Measurements from ENCODE around the gene SCO2. TPM values are rescaled to one million over a fixed set of nuclear protein-coding genes. Genes with fewer than 3 reads are reported as not detected.

The SCO2 gene
- total and polyA plus RNA-seq, 2 of the 13 experiments (the other 11 are each of a cell fraction or from before 2014, with no cell fraction given): 0.32 to 3.7 TPM

DNA sequence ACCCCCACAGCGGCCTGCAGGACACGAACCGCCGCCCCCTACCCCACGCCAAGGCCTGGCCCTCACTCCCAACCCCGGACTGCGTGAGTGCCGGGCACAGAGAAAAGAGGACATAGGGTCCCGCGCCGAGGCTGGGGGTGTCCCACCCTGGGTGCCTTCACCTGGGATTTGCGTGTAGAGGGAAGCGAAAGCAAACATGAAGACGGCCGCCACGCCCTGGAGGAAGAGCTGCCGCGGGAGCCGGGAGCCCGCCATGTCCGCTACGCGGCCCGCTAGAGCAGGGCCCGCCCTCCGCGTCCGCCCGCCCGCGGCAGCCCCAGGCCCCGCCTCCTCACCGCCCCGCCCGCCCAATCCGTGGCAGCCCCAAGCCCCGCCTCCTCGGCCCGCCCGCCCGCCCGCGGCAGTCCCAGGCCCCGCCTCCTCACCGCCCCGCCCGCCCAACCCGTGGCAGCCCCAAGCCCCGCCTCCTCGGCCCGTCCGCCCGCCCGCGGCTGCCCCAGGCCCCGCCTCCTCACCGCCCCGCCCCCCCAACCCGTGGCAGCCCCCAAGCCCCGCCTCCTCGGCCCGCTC, 17.9 kb downstream of the SCO2 start, which contains the start of gene LMF2 (continued):
- no peak for TF ChIP-seq MED8 (CRISPR knock-in tag; IDR thresholded peaks at IDR 0.05; ENCODE audit: insufficient replicate concordance)
- TF ChIP-seq ZBED4 (CRISPR knock-in tag; IDR thresholded peaks at IDR 0.05; ENCODE audit: borderline replicate concordance): peak; percentile 49; the same call in 1 of the 2 replicates
- TF ChIP-seq ZSCAN22 (CRISPR knock-in tag; IDR thresholded peaks at IDR 0.05): no peak
- TF ChIP-seq NAIF1 (CRISPR knock-in tag; IDR thresholded peaks at IDR 0.05; ENCODE audit: borderline replicate concordance): no peak
- no peak for TF ChIP-seq KAT2B (IDR thresholded peaks at IDR 0.05; ENCODE audit: borderline replicate concordance, low read depth, low read length)
- no peak for TF ChIP-seq ZBTB2 (CRISPR knock-in tag; IDR thresholded peaks at IDR 0.05; ENCODE audit: low read depth)
- TF ChIP-seq, protein P1, sequence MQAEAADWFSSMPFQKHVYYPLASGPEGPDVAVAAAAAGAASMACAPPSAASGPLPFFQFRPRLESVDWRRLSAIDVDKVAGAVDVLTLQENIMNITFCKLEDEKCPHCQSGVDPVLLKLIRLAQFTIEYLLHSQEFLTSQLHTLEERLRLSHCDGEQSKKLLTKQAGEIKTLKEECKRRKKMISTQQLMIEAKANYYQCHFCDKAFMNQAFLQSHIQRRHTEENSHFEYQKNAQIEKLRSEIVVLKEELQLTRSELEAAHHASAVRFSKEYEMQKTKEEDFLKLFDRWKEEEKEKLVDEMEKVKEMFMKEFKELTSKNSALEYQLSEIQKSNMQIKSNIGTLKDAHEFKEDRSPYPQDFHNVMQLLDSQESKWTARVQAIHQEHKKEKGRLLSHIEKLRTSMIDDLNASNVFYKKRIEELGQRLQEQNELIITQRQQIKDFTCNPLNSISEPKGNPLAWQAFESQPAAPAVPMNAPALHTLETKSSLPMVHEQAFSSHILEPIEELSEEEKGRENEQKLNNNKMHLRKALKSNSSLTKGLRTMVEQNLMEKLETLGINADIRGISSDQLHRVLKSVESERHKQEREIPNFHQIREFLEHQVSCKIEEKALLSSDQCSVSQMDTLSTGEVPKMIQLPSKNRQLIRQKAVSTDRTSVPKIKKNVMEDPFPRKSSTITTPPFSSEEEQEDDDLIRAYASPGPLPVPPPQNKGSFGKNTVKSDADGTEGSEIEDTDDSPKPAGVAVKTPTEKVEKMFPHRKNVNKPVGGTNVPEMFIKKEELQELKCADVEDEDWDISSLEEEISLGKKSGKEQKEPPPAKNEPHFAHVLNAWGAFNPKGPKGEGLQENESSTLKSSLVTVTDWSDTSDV (CRISPR knock-in tag; IDR thresholded peaks at IDR 0.05): no peak
- peak; percentile 52; the same call in 1 of the 2 replicates for TF ChIP-seq BORCS8-MEF2B (CRISPR knock-in tag; IDR thresholded peaks at IDR 0.05)
- TF ChIP-seq MBD4 (IDR thresholded peaks at IDR 0.05; ENCODE audit: borderline replicate concordance, low read length): no peak
- TF ChIP-seq ZNF619 (CRISPR knock-in tag; IDR thresholded peaks at IDR 0.05): no peak
- TF ChIP-seq RFX1 (IDR thresholded peaks at IDR 0.05): no peak
- no peak; the same call in 1 of the 2 replicates for TF ChIP-seq THAP9 (CRISPR knock-in tag; IDR thresholded peaks at IDR 0.05; ENCODE audit: borderline replicate concordance)
- peak; percentile 84 for TF ChIP-seq ZFY (CRISPR knock-in tag; IDR thresholded peaks at IDR 0.05)
- TF ChIP-seq FLYWCH1 (CRISPR knock-in tag; IDR thresholded peaks at IDR 0.05): no peak
- no peak for TF ChIP-seq ZFP37 (CRISPR knock-in tag; IDR thresholded peaks at IDR 0.05; ENCODE audit: borderline replicate concordance)
- TF ChIP-seq SSRP1 (CRISPR knock-in tag; IDR thresholded peaks at IDR 0.05): no peak
- 0 out of 2 replicates have a peak, but pooled peaks have one; percentile 1 for TF ChIP-seq NR2C2 (CRISPR knock-in tag; IDR thresholded peaks at IDR 0.05; ENCODE audit: borderline replicate concordance)
- no peak for TF ChIP-seq SMYD3 (CRISPR knock-in tag; IDR thresholded peaks at IDR 0.05)
- no peak for TF ChIP-seq SOX6 (IDR thresholded peaks at IDR 0.05)
- TF ChIP-seq SOX6 (CRISPR knock-in tag; IDR thresholded peaks at IDR 0.05): no peak

All from HepG2 (cell line).